Activated B cell treated with CpG ODN at 0.5 μM for 24 hours (primary cell): ENCODE measurements around the gene TMEM205. TPM values are rescaled to one million over a fixed set of nuclear protein-coding genes. Genes with fewer than 3 reads are reported as not detected.
"Not testable (repeated sequence)": the region's sequence is repeated elsewhere in the genome, so short reads cannot be mapped to it uniquely, and the experiment has no call there.

ENCODE experiments used
- ATAC-seq: fragments of 200-7000 bp; cut with Tn5 transposase; one replicate; pipeline ENCODE4 v1.10.0; 2021; ENCODE audit warnings: low read depth, mild to moderate bottlenecking, moderate library complexity
- CTCF ChIA-PET: fragments of 350-600 bp; sonication (Branson Sonifier 250); formaldehyde crosslinking; loops from one replicate; lab custom pipeline; 2021; ENCODE audit warnings: antibody characterized with exemption; lab: Charles Lee
- POLR2A ChIA-PET: fragments of 350-600 bp; sonication (Branson Sonifier 250); formaldehyde crosslinking; loops from one replicate; lab custom pipeline; 2021; ENCODE audit warnings: antibody characterized with exemption; lab: Charles Lee
- DNase-seq: peaks from one replicate; pipeline ENCODE4 v3.0.0; 2022
- H3K27ac Mint-ChIP-seq: one replicate; pipeline ENCODE4 v1.8.0; 2020; ENCODE audit warnings: mixed read lengths
- H3K27me3 Mint-ChIP-seq: one replicate; pipeline ENCODE4 v1.8.0; 2021; ENCODE audit warnings: mixed read lengths
- H3K36me3 Mint-ChIP-seq: one replicate; pipeline ENCODE4 v1.8.0; 2021; ENCODE audit warnings: low read depth, mixed read lengths
- H3K4me1 Mint-ChIP-seq: one replicate; pipeline ENCODE4 v1.8.0; 2021; ENCODE audit warnings: mixed read lengths
- H3K4me3 Mint-ChIP-seq: one replicate; pipeline ENCODE4 v1.8.0; 2020; ENCODE audit warnings: mild to moderate bottlenecking, mixed read lengths
- H3K9me3 Mint-ChIP-seq: one replicate; pipeline ENCODE4 v1.8.0; 2020; ENCODE audit warnings: mixed read lengths
- CTCF ChIP-seq: fragments of 200-600 bp; IDR thresholded peaks from one replicate; pipeline ENCODE4 v1.8.0; 2022; ENCODE audit warnings: antibody characterized with exemption, mild to moderate bottlenecking
- intact Hi-C: fragments of 100-400 bp; cut with micrococcal nuclease; formaldehyde crosslinking; loops from one replicate; pipeline ENCODE4 v1.15.1; 2024
- total RNA-seq: library from RNA; stranded (reverse); gene quantifications from 2 replicates; pipeline ENCODE4 v1.2.3, GENCODE V29; 2022

Gene TMEM205
- total RNA-seq, 1 donor from 2014 or later, result 68.1 TPM

- Mint-ChIP-seq H3K4me1 (peaks cover 30% of the 10 kb centered on the region), H3K27ac (no peak overlapping the region), H3K9me3 (no peaks in the 10 kb centered on the region), H3K27me3 (no peaks in the 10 kb centered on the region), H3K4me3 (no peak overlapping the region), H3K36me3 (peaks cover 10% of the 10 kb centered on the region)
- POLR2A ChIA-PET, result interaction anchor here (0.6 to 4.3 kb wide), 2 partner anchors 17 to 25 kb away, joined by 5 to 65 read pairs; partner anchors contain the start of gene SWSAP1
- no peak for TF ChIP-seq CTCF
- intact Hi-C loops, result loop anchor here (5.0 kb wide), 1 partner anchor 57 kb away; no protein-coding TSS in a partner anchor
- DNase-seq, result no peak
- CTCF ChIA-PET, result no interaction called here
- no peak for ATAC-seq
Observed at GRCh38 chr19:11349171-11349570, 3.1 kb upstream of the TMEM205 start.

GRCh38 chr19:11347546-11348039, 1.5 kb upstream of the TMEM205 start:
- no peak for DNase-seq
- no peak for TF ChIP-seq CTCF
- H3K36me3 Mint-ChIP-seq, result peaks cover 15% of the 10 kb centered on the region
- CTCF ChIA-PET, result no interaction called here
- H3K4me3 Mint-ChIP-seq, result peak overlapping the region; percentile 98
- ATAC-seq, result no peak
- no peaks in the 10 kb centered on the region for H3K9me3 Mint-ChIP-seq
- H3K27me3 Mint-ChIP-seq, result no peaks in the 10 kb centered on the region
- intact Hi-C loops, result loop anchor here (2.0 to 5.0 kb wide), 2 partner anchors 55 to 73 kb away; no protein-coding TSS in a partner anchor
- peaks cover 30% of the 10 kb centered on the region for H3K4me1 Mint-ChIP-seq
- POLR2A ChIA-PET, result interaction anchor here (4.3 kb wide), 1 partner anchor 27 kb away, joined by 65 read pairs; the partner anchor contains the start of gene SWSAP1
- H3K27ac Mint-ChIP-seq, result no peak overlapping the region

GRCh38 chr19:11345122-11345803, 805 bp downstream of the TMEM205 start:
- intact Hi-C loops, result loop anchor here (5.0 kb wide), 1 partner anchor 53 kb away; no protein-coding TSS in a partner anchor
- DNase-seq, result no peak

GRCh38 chr19:11342429-11342828, 3.6 kb downstream of the TMEM205 start:
- DNase-seq (no peak), ATAC-seq (no peak)
- POLR2A ChIA-PET, result interaction anchor here (1.4 kb wide), 1 partner anchor 33 kb away, joined by 3 read pairs; no protein-coding TSS in a partner anchor
- H3K4me1 Mint-ChIP-seq, result peaks cover 49% of the 10 kb centered on the region
- H3K9me3 Mint-ChIP-seq, result no peaks in the 10 kb centered on the region
- H3K27ac Mint-ChIP-seq, result no peak overlapping the region
- TF ChIP-seq CTCF, result no peak
- no peak overlapping the region for H3K4me3 Mint-ChIP-seq
- no peaks in the 10 kb centered on the region for H3K27me3 Mint-ChIP-seq
- CTCF ChIA-PET, result no interaction called here
- peaks cover 21% of the 10 kb centered on the region for H3K36me3 Mint-ChIP-seq
- intact Hi-C loops, result no loop called here

More at GRCh38 chr19:11345122-11345803, 805 bp downstream of the TMEM205 start:
- Mint-ChIP-seq H3K27ac (peak overlapping the region; percentile 93), H3K4me3 (peak overlapping the region; percentile 98), H3K36me3 (peaks cover 19% of the 10 kb centered on the region), H3K9me3 (no peaks in the 10 kb centered on the region), H3K4me1 (peaks cover 30% of the 10 kb centered on the region), H3K27me3 (no peaks in the 10 kb centered on the region)
- no peak for TF ChIP-seq CTCF
- ChIA-PET CTCF (interaction anchor here (0.7 to 0.8 kb wide), 2 partner anchors 26 to 77 kb away, joined by 3 read pairs; no protein-coding TSS in a partner anchor), POLR2A (interaction anchor here (1.0 to 4.3 kb wide), 7 partner anchors 22 to 90 kb away, joined by 3 to 65 read pairs (median 3); partner anchors contain the start of genes ODAD3 and SWSAP1)
- ATAC-seq, result no peak

- H3K4me3 Mint-ChIP-seq, result peak overlapping the region; percentile 81
- intact Hi-C loops, ATAC-seq, H3K27me3 Mint-ChIP-seq, H3K9me3 Mint-ChIP-seq, DNase-seq, H3K27ac Mint-ChIP-seq: not testable (repeated sequence)
- H3K36me3 Mint-ChIP-seq, result peaks cover 30% of the 10 kb centered on the region
- ChIA-PET POLR2A (interaction anchor here (0.6 to 2.2 kb wide), 5 partner anchors 13 to 41 kb away, joined by 3 to 13 read pairs (median 5); partner anchors contain the start of gene SWSAP1), CTCF (interaction anchor here (0.6 to 2.0 kb wide), 3 partner anchors 13 to 46 kb away, joined by 3 to 5 read pairs (median 3); no protein-coding TSS in a partner anchor)
- peaks cover 30% of the 10 kb centered on the region for H3K4me1 Mint-ChIP-seq
Observed at GRCh38 chr19:11340099-11340467, 6.0 kb downstream of the TMEM205 start.
